HuH-7 (cell line): ENCODE results near the gene RAB5B.

Experiments
- DNase-seq: peaks from one replicate; pipeline ENCODE4 v3.0.0; 2011; ENCODE audit warnings: low spot score

Gene RAB5B

DNA sequence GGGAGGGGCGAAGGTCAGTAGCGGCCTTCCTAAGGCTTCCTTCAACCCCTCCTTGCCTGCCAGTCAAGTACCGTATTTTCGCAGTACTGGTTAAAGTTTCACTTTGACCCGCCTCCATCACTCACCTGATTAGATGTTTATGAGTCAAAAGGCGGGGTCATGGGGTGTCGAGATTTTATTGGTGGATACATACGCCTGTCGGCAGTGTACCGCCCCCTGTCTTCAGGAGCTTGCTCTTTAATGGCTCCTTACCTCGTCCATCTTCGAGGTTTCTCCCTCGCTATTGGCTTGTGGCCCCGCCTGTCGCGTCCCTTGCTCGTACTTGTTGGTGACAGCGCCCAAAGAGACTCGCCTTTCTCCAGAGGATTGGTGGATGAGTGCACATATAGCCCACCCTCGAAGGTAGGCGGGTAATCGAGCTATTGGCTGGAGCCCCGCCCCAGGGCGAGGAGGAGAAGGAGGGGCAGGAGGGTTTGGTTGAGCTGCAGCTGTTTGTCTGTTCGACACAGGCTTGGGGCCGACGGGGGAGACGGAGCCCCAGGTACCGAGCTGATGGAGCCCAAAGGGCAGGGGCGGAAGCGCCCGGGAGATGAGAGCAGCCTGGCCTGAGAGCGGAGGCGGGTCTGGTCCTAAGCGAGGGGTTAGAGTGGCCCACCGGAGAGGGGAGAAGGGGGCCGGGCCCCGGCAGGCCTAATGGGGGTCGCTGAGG lies at the start of gene RAB5B:
Gene RAB5B, plus strand, starts transcription at position 480 of the 709 bp plus-strand sequence. CDS start 12,883 bp downstream, outside the sequence.
- peak; percentile 93 for DNase-seq

DNA sequence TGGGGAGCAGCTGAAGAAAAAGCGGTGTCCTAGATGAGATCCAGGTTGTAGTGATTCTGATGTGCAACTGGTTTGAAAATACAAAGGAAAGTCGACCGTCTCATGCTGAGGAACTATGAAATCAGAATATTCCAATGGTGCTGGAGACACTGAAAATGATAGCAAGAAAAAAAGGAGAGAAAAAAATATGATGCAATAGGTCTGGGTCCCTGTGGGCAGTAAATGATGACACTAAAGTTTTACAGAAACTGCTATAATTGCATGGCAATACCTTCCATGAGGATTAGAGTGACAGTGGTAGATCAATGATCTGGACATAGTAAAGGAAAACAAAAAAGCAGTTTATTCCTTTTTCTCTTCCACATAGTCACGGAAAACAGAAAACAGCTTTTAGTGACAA lies 48.5 kb upstream of the RAB5B start:
- no peak for DNase-seq

DNA sequence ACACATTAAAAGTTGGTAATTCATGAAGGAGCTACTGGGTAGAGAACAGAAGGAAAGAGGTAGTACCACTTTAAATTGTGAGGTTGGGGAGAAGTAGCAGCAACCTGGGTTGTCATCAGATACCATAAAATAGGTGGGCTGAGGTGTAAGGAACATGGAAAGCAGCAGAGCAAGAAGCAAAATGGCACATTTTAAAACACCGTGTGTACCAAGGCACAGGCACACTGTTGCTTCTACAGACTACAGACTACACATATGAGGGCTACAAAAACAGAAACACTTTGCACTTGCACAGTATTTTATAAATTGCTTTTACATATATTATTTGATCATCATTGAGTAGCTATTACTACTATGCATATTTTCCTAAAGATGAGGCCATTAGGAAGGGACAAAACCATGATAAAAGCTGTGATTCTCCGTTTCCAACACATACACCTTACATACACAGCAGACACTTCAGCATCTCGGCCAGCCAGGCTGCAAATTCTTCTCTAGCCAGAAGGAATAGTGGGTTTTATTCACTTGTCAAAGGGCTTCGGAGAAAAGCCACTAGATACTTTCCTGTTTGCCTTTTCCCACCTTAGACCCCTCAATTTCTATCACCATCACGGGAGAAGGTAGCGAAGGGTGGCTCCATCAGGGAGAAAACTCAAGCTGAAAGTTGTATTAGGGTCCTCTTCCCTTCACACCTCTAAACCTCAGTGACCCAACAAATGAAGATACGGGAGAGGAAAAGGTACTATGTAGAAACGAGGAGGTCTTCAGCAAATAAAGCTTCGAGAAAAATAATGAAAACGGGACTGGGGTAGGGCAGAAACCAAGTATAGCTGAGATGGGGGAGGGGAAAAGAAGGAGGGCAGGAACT lies 47.8 kb upstream of the RAB5B start:
- DNase-seq, result no peak

DNA sequence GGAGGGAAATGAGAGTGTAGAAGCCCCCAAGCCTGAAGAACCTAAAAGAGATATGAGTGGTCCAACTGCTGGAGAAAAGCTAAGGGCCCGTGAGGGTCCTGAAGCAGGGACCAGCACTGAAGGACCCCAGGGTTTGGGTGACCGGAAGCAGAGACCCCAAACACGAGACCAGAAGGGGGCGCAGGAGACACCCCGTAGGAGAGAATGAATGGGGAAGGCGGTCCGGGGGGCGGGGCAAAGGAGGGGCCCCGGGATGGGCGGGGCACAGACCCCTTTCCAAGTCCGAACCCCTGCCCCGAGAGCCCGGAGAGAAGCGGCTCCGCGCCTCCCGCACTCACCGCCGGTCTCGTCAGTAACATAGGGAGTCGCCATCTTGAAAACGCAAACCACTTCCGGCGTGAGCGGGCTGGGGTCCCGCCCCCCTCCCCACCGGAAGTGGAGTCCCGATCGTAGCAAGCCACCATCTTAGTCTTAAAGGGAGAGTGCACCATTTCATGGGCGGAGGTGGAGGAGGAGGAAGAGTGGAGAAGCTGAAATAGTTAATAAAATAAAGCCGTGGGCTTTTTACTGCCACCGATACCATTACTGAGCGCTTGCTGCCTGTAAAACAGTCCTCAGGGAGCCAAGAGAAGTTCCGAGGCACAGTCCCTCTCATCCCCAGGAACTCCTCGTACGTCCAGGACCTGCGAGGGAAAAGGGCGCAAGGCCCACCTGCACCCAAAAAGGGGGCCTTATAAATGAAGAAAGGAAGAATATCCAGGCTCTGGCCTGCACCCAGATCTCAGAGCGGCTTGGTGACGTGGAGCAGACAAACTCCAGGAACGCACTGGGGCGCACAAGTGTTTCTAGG lies 46.9 kb upstream of the RAB5B start:
- DNase-seq, result peak; percentile 96

- DNase-seq, result peak; percentile 94
These were observed 46.0 kb upstream of the RAB5B start, which contains the start of gene PYM1 for GRCh38 chr12:55927588-55928502. PYM1 (minus strand) TSS chr12:55927894; CDS start chr12:55927761, 133 bp downstream.

DNA sequence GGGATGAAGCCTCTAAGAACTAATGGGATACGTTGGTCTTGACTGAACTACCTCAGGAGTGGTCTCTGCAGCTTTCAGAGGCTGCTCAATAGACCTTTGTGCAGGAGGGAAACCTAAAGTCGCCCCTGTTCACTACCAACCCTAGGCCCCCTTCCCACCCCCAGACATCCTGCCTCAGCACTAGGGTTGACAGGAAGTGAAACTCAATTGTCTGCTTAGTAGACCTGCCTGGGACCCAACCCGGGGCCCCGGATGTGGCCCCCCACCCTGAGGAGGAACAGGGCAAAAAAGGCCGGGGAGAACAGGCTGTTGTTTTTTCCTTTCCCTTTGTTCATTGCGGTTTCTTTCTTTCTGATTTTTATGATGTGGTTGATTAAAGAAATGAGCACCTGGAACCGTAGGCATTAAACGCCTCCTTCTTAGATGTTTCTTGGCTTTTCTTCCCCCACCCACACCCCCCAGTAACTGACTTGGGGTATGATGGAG lies 44.5 kb upstream of the RAB5B start:
- no peak for DNase-seq

DNA sequence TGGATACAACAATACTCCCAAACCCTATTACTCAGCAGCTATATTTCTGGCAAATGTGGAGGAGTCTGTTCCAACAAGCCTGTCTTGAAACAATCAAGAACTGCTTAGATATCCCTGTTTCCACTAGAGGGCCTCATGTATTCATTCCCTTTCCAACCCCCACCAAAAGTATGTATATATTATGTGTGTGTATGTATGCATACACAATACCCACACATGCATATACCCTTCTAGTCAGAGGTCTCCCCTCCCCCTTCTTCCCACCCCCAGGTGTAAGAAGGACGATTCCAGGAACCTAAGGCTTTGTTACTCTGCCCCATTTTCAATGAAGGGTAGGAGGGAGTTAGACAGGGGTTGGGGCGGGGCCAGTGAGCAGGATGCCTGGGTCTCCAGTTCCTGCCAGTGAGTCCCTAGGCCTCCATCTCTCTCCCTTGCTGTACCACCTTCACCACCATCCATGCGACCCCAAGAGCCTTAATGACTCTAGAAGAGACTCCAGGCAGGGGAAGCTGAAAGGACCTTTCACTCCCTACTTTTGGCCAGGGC lies 43.0 kb upstream of the RAB5B start, which contains the start of gene DGKA:
Gene DGKA, plus strand, starts transcription at position 392 of the 546 bp plus-strand sequence. CDS start 5,342 bp downstream, outside the sequence.
- DNase-seq, result peak; percentile 84

DNA sequence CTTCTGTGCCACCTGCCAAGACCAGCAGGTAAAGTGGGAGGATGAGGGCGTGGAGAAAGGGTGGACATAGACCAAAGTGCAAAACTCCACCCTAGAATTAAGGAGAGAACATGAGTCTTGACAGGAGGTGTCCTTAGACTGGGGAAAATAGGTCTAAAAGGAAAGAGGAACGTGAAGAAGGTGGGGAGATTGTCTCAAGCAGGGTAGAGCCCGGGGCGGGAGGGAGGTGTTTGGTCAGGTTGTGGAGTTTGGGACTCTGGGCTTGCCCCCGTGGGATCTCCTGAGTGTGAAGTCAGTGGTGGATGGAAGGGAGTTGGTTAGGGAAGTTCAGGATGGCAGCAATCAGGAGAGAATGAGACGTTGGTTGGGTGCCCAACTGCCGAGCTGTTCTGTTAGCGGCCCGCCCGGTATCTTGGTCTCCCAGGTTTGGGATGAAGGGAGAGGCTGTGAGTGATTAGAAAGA lies 42.5 kb upstream of the RAB5B start:
- DNase-seq, result peak; percentile 32

DNA sequence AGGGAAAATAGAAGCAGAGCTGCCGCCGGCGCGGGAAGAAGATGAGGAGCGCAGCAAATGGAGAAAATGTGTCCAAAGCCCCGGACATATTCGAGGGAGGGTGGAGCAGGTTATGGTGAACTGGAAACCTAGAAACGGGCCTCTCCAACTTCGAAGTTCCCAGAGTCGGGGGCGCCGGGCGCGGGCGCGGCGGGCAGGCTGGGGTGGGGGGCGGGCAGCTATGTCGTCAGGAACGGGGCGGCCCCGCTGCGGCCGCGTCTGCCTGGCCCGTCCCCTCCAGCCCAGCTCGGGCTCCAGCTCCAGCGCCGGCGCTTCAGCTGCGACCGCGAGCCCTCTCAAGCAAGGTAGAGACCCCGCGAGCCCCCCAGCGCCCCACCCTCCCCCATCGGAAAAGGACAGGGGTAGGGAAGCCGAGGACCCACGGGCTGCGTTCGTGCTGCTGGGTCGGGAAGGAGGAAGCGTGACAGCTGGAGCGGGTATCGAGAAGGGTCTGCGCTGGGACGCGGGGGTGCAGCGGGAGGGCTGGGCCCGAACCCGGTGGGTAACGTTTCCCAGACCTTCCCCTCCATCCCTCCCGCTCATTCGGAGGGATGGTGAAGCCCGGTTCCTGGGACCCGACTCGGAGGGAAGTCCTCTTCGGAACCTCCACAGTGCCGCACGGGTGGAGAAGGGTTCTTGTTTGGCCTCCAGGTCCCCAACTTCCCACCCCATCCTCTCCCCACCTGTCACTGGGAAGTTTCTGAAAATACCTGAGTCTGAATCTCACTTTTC lies 41.9 kb upstream of the RAB5B start:
- peak; percentile 74 for DNase-seq

DNA sequence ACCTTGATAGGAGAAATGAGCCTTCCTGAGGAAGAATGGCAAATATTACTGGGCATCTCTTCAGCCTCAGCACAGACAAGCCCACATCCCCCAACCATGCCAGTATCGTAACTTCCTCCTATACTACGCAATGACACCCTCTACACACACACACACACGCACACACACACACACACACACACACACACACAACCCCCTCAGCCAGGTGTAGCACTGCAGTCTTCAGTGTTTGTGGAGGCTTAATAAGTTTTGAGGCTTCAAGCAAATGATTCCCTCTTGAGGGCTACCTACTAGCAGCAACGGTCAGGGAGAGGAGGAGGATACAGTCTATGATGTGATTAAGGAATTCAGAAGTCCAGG lies 41.3 kb upstream of the RAB5B start:
- DNase-seq, result peak; percentile 42

DNA sequence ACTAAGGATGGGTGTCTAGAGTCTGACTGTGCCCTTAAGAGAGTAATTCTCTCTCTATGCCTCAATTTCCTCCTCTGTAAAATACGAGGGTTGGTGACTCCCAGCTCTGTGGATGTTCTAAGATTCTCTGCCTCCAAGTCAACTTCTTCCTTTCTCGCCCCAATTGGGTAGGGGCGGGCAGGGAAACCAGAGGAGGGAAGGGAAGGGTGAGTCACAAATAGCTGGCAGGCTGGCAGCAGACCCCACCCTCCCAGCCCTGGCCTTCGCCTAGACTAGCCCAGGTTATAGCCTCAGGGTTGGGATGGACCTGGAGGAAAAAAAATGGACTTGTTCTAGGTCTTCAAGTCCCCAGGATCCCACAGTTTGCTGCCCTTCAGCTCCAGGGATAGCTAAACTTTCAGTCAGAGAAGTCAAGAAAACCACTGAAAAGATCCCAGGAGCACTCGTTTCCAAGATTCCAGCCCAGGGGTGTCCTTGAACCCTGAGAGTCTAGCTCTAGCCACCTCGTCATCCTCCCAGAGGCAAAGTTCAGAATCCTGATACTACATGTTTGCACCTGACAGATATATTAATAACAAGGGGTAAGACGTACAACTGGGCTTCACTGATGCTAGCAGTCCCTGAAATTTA lies 40.6 kb upstream of the RAB5B start:
- DNase-seq, result no peak

GRCh38 chr12:55933799-55934742 lies 39.8 kb upstream of the RAB5B start:
- no peak for DNase-seq

- DNase-seq, result no peak
These were observed 39.1 kb upstream of the RAB5B start for GRCh38 chr12:55934773-55935172.

DNA sequence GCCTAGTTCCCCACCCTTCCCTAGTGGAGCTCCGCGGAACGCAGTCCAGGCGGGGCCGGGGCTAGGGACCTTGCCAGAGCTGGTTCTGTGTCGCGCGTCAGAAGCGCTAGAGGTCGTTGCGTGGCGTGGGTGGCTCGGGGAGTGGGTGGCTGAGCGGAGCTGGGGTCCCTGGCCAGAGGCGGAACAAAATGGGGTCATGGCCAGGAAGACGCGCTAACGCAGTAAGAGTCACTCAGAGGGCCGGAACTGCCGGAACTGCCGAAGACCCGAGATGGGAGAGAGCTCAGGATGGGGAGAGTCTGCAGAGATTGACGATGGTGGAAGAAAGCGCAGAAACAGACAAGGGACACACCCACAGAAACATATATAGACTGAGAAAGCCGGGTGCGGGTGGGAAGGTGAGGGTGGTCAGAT lies 38.1 kb upstream of the RAB5B start:
- DNase-seq, result no peak

GRCh38 chr12:55937981-55938380 lies 35.9 kb upstream of the RAB5B start:
- no peak for DNase-seq

DNA sequence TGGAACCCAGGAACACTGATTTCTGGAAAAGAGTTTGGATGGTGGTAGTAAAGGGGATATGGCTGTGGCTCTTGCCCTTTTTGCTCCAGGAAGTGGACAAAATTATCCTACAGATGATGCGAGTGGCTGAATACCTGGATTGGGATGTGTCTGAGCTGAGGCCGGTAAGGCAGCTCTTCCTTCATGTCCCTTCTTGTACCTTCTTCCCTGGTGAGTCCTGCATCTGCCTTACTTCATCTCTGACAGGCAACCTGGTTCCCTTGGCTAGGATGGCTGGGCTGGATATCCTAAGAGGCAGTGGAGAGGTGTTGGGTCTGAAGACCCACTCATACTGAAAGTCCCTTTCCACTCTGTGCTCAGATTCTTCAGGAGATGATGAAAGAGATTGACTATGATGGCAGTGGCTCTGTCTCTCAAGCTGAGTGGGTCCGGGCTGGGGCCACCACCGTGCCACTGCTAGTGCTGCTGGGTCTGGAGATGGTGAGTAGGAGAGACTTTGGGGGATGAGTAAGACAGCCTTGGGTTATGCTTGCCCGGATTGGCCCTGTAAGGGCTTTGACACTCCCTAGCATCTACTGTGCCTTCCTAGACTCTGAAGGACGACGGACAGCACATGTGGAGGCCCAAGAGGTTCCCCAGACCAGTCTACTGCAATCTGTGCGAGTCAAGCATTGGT lies 34.9 kb upstream of the RAB5B start:
- no peak for DNase-seq

GRCh38 chr12:55940065-55940732 lies 33.7 kb upstream of the RAB5B start:
- DNase-seq, result peak; percentile 92
